OCI-LY3 (cell line): ENCODE data around the gene GNA12.

Source experiments
- EZH2phosphoT487 ChIP-seq: fragments of 200-600 bp; shearing (Covaris generic); IDR thresholded peaks from 2 replicates; pipeline ENCODE4 v1.6.1; 2018; ENCODE audit warnings: antibody characterized with exemption, mixed run types, low read depth
- TF ChIP-seq, protein P1 (sequence below): fragments of 200-600, 300-600 bp; sonication (generic); IDR thresholded peaks from 2 replicates; pipeline ENCODE4 v1.5.1; 2014; ENCODE audit warnings: antibody characterized with exemption, low read length, low read depth

DNA sequence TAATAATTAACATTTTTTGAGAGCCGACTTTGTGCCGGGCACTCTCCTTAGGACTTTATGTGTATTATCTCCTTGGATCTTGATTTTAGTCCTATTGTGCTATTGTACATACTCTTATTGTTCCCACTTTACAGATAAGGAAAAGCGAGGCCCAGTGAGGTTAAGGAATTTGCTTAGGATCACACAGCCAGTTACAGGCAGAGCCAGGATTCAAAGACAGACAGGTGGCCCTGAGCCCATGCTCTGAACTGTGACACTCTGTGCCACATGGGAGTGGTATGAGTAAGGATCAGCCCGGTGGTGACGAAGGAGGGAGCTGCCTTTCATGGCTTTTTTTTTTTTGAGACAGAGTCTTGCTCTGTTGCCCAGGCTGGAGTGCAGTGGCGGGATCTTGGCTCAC is 15.8 kb upstream of the GNA12 start:
- TF ChIP-seq, protein P1, sequence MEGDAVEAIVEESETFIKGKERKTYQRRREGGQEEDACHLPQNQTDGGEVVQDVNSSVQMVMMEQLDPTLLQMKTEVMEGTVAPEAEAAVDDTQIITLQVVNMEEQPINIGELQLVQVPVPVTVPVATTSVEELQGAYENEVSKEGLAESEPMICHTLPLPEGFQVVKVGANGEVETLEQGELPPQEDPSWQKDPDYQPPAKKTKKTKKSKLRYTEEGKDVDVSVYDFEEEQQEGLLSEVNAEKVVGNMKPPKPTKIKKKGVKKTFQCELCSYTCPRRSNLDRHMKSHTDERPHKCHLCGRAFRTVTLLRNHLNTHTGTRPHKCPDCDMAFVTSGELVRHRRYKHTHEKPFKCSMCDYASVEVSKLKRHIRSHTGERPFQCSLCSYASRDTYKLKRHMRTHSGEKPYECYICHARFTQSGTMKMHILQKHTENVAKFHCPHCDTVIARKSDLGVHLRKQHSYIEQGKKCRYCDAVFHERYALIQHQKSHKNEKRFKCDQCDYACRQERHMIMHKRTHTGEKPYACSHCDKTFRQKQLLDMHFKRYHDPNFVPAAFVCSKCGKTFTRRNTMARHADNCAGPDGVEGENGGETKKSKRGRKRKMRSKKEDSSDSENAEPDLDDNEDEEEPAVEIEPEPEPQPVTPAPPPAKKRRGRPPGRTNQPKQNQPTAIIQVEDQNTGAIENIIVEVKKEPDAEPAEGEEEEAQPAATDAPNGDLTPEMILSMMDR, result no peak
- no peak for TF ChIP-seq EZH2phosphoT487
